HCT116 (cell line): ENCODE results near the gene FOXJ1.

Source experiments
- EZH2 ChIP-seq: fragments of 200-600 bp; sonication (generic); IDR thresholded peaks from 2 replicates; pipeline ENCODE4 v1.6.1; 2017; ENCODE audit warnings: antibody characterized with exemption, mixed run types
- EZH2phosphoT487 ChIP-seq: fragments of 200-600 bp; IDR thresholded peaks from 2 replicates; pipeline ENCODE4 v1.6.1; 2018; ENCODE audit warnings: antibody characterized with exemption, borderline replicate concordance
- POLR2A ChIP-seq: IDR thresholded peaks from 2 replicates; pipeline ENCODE4 v1.7.0; 2011; ENCODE audit warnings: borderline replicate concordance; ENCODE audit not compliant: insufficient read depth, insufficient read length; ENCODE audit errors: extremely low read depth
- REST ChIP-seq: IDR thresholded peaks from 2 replicates; pipeline ENCODE4 v1.6.1; 2012; ENCODE audit warnings: low read depth
- TF ChIP-seq, protein P1 (sequence below), 3 experiments: fragments of 200-600 bp in 1 of 3; sonication (generic) in 1 of 3; IDR thresholded peaks in 2 of 3; conservative IDR thresholded peaks in 1 of 3; 2 replicates each; pipeline ENCODE4 v1.5.1; 2012 to 2017; ENCODE audit warnings: low read depth in 2 of 3, low read length in 2 of 3, antibody characterized with exemption in 1 of 3, borderline replicate concordance in 1 of 3, control low read depth in 1 of 3, mild to moderate bottlenecking in 1 of 3, mixed read lengths in 1 of 3, mixed run types in 1 of 3, moderate library complexity in 1 of 3; ENCODE audit not compliant: insufficient read depth in 1 of 3

DNA sequence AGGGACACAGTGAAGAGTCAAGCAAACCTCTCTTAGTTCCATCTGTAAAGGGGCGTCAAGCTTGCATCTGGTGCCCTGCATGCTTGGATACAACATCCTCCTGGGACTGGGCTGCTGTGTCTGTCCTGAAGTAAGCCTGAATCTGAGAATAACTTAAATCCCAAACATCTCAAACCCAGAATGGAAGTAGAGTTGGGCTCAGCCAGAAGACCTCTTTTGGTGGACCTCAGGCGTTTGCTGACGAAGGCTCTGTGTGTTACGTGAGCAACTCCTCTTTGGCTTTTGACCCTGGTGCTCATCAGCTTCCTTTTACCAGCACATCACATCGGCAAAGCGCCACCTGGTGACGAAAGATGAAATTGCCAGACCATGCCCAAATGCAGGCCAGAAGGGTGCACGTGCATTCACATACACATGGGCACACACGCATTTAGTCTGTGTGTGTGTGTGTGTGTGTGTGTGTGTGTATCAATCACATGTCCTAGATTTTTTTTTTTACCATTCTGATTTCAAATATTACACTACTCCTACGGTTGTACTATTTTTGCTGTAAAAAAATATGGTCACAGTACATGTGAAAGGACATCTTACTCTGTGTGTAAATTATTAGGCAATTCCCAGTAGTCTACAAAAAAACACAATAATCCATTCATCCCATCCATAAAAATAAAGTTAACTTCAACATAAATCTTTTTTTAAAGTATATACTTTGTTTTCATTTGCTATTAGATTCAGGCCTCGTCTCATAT, 41.1 kb upstream of the FOXJ1 start:
- TF ChIP-seq REST (no peak), EZH2 (no peak), POLR2A (peak; percentile 42), EZH2phosphoT487 (no peak)
- TF ChIP-seq, protein P1, sequence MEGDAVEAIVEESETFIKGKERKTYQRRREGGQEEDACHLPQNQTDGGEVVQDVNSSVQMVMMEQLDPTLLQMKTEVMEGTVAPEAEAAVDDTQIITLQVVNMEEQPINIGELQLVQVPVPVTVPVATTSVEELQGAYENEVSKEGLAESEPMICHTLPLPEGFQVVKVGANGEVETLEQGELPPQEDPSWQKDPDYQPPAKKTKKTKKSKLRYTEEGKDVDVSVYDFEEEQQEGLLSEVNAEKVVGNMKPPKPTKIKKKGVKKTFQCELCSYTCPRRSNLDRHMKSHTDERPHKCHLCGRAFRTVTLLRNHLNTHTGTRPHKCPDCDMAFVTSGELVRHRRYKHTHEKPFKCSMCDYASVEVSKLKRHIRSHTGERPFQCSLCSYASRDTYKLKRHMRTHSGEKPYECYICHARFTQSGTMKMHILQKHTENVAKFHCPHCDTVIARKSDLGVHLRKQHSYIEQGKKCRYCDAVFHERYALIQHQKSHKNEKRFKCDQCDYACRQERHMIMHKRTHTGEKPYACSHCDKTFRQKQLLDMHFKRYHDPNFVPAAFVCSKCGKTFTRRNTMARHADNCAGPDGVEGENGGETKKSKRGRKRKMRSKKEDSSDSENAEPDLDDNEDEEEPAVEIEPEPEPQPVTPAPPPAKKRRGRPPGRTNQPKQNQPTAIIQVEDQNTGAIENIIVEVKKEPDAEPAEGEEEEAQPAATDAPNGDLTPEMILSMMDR (IDR thresholded peaks at IDR 0.05 in 2 of 3, conservative IDR thresholded peaks at IDR 0.05 in 1 of 3; ENCODE audit: borderline replicate concordance in 1 of 3, insufficient read depth in 1 of 3, low read depth in 2 of 3, low read length in 2 of 3), result peak; percentile 94 to 98 (median 96)
